ENCODE data around the gene ART5. TPM values are rescaled to one million over a fixed set of nuclear protein-coding genes. Genes with fewer than 3 reads are reported as not detected.
A peak's percentile ranks its signal among the peaks of the same experiment; 100 is the strongest.

ART5 gene
- total RNA-seq (not detected), polyA plus RNA-seq (ENCODE audit: insufficient read depth, low read depth, low replicate concordance) (2.8 TPM)
- long read RNA-seq, donor 1: 0 reads
- long read RNA-seq, donor 2: 0 reads
- long read RNA-seq, donor 3, partial matches to known transcripts: 0 of 1 reads
- long read RNA-seq, donor 3, other reads (novel, unspliced or antisense): 0 of 1 reads
- long read RNA-seq, donor 4: 0 reads
- long read RNA-seq, donor 5: 0 reads
- long read RNA-seq, donor 6: 0 reads
- long read RNA-seq, donor 7, partial matches to known transcripts: 0 of 1 reads
- long read RNA-seq, donor 7, other reads (novel, unspliced or antisense): 1 of 1 reads
- long read RNA-seq, donor 8, partial matches to known transcripts: 0 of 1 reads
- long read RNA-seq, donor 8, other reads (novel, unspliced or antisense): 0 of 1 reads
- long read RNA-seq, donor 9, partial matches to known transcripts: 0 of 1 reads
- long read RNA-seq, donor 9, other reads (novel, unspliced or antisense): 0 of 1 reads
- long read RNA-seq, donor 10: 0 reads

GRCh38 chr11:3641701-3642070 lies at the start of gene ART5:
TSS of gene ART5 (minus strand) at chr11:3641992. CDS start at chr11:3641862, 130 bp downstream.
- TF ChIP-seq CTCF (IDR thresholded peaks at IDR 0.05; ENCODE audit: borderline replicate concordance, extremely low read depth, insufficient read depth): no peak
- no peak within 1 kb of the TSS for H3K27ac ChIP-seq (ENCODE audit: low read depth in 2 of 2, low read length in 2 of 2)
- peak within 1 kb of the TSS; percentile 28 to 58 (median 28) for H3K4me3 ChIP-seq (ENCODE audit: low read length in 3 of 3)
- intact Hi-C loops (cut with DNase I): no loop called here
- no peaks in the 10 kb centered on the region for H3K27me3 ChIP-seq (ENCODE audit: control insufficient read depth, insufficient read depth, low read length)
- H3K4me1 ChIP-seq (ENCODE audit: control insufficient read depth in 2 of 3, insufficient read depth in 2 of 3, low read depth in 1 of 3, low read length in 3 of 3): peaks cover 0 to 9% (median 6%) of the 10 kb centered on the region in 3 donors
- H3K9ac ChIP-seq (ENCODE audit: low read length in 3 of 3): peak within 1 kb of the TSS in 2 of 3 donors; percentile 31 to 61
- DNase-seq (no peak), FAIRE-seq (no peak)
- H3K36me3 ChIP-seq (ENCODE audit: control insufficient read depth in 2 of 3, insufficient read depth in 3 of 3, low read length in 3 of 3): no peaks in the 10 kb centered on the region
- no peaks in the 10 kb centered on the region for H3K9me3 ChIP-seq (ENCODE audit: control insufficient read depth in 2 of 3, insufficient read depth in 1 of 3, low read length in 3 of 3)

GRCh38 chr11:3686751-3687150 lies 45.0 kb upstream of the ART5 start:
- no peaks in the 10 kb centered on the region for H3K27me3 ChIP-seq (ENCODE audit: control insufficient read depth, insufficient read depth, low read length)
- peaks cover 10 to 41% (median 29%) of the 10 kb centered on the region in 3 donors for H3K36me3 ChIP-seq (ENCODE audit: control insufficient read depth in 2 of 3, insufficient read depth in 3 of 3, low read length in 3 of 3)
- no peak for DNase-seq
- no peak overlapping the region for H3K4me3 ChIP-seq (ENCODE audit: low read length in 3 of 3)
- no peaks in the 10 kb centered on the region for H3K4me1 ChIP-seq (ENCODE audit: control insufficient read depth in 2 of 3, insufficient read depth in 2 of 3, low read depth in 1 of 3, low read length in 3 of 3)
- no peak for FAIRE-seq
- no peak for TF ChIP-seq CTCF (IDR thresholded peaks at IDR 0.05; ENCODE audit: borderline replicate concordance, extremely low read depth, insufficient read depth)
- no peaks in the 10 kb centered on the region for H3K9me3 ChIP-seq (ENCODE audit: control insufficient read depth in 2 of 3, insufficient read depth in 1 of 3, low read length in 3 of 3)
- no peak overlapping the region for H3K9ac ChIP-seq (ENCODE audit: low read length in 3 of 3)
- H3K27ac ChIP-seq (ENCODE audit: low read depth in 2 of 2, low read length in 2 of 2): no peak overlapping the region
- intact Hi-C loops (cut with DNase I): no loop called here

- no peaks in the 10 kb centered on the region for H3K4me1 ChIP-seq (ENCODE audit: control insufficient read depth in 2 of 3, insufficient read depth in 2 of 3, low read depth in 1 of 3, low read length in 3 of 3)
- TF ChIP-seq CTCF (IDR thresholded peaks at IDR 0.05; ENCODE audit: borderline replicate concordance, extremely low read depth, insufficient read depth): no peak
- H3K36me3 ChIP-seq (ENCODE audit: control insufficient read depth in 2 of 3, insufficient read depth in 3 of 3, low read length in 3 of 3): peaks cover 13 to 39% (median 32%) of the 10 kb centered on the region in 3 donors
- FAIRE-seq (no peak), DNase-seq (no peak)
- H3K9ac ChIP-seq (ENCODE audit: low read length in 3 of 3): no peak overlapping the region
- H3K27ac ChIP-seq (ENCODE audit: low read depth in 2 of 2, low read length in 2 of 2): no peak overlapping the region
- H3K27me3 ChIP-seq (ENCODE audit: control insufficient read depth, insufficient read depth, low read length): no peaks in the 10 kb centered on the region
- no peaks in the 10 kb centered on the region for H3K9me3 ChIP-seq (ENCODE audit: control insufficient read depth in 2 of 3, insufficient read depth in 1 of 3, low read length in 3 of 3)
- no peak overlapping the region for H3K4me3 ChIP-seq (ENCODE audit: low read length in 3 of 3)
- intact Hi-C loops (cut with DNase I): no loop called here
Measured at GRCh38 chr11:3685923-3686322, 44.1 kb upstream of the ART5 start.

All from kidney (tissue), 22 donors.